Neural cell (in vitro differentiated cells): Measurements from ENCODE around the gene ZNF524.

ENCODE experiments used
- EP300 ChIP-seq: fragments of 450-650 bp; conservative IDR thresholded peaks from 2 replicates; pipeline ENCODE4 v1.6.1; 2014; ENCODE audit warnings: antibody characterized with exemption, mild to moderate bottlenecking, moderate library complexity; ENCODE audit not compliant: poor library complexity, severe bottlenecking
- EZH2 ChIP-seq: fragments of 200-600, 300-800 bp; shearing (Covaris generic), sonication (generic); IDR thresholded peaks from 2 replicates; pipeline ENCODE4 v1.6.1; 2014; ENCODE audit warnings: antibody characterized with exemption, low read length, borderline replicate concordance, mild to moderate bottlenecking; ENCODE audit not compliant: insufficient read depth, poor library complexity, severe bottlenecking
- POLR2AphosphoS5 ChIP-seq: IDR thresholded peaks from 2 replicates; pipeline ENCODE4 v1.6.1; 2012
- SMC3 ChIP-seq: fragments of 450-650 bp; conservative IDR thresholded peaks from 2 replicates; pipeline ENCODE4 v1.6.1; 2014; ENCODE audit warnings: antibody characterized with exemption, mild to moderate bottlenecking, moderate library complexity; ENCODE audit not compliant: poor library complexity
- TAF1 ChIP-seq: IDR thresholded peaks from 2 replicates; pipeline ENCODE4 v1.6.1; 2012; ENCODE audit warnings: low read depth
- TF ChIP-seq, protein P1 (sequence below): fragments of 450-650 bp; IDR thresholded peaks from 2 replicates; pipeline ENCODE4 v1.5.1; 2014; ENCODE audit warnings: antibody characterized with exemption, mild to moderate bottlenecking, moderate library complexity; ENCODE audit not compliant: poor library complexity, severe bottlenecking
- TF ChIP-seq, protein P2 (sequence below): IDR thresholded peaks from 2 replicates; pipeline ENCODE4 v1.6.1; 2012; ENCODE audit warnings: borderline replicate concordance

DNA sequence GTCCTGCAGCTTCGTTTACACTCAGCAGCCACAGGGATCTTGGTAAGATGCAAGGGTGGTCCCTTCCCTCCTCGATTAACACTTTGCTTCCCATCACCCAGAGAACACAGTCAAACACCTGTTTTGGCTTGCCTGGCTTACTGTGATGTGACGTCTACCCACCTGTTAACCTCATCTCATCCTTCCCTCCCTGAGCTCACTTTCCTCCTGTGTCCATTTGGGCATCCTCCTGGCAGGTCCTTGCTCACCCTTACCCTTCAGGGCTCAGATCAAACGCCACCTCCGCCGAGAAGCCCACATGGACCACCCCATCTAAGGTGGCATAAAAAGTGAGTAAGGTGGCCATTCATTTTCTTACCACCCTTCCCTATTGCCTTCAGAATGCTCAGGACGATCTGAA is 10.0 kb upstream of the ZNF524 start:
- TF ChIP-seq EZH2 = no peak
- TF ChIP-seq SMC3 = no peak
- TF ChIP-seq, protein P1, sequence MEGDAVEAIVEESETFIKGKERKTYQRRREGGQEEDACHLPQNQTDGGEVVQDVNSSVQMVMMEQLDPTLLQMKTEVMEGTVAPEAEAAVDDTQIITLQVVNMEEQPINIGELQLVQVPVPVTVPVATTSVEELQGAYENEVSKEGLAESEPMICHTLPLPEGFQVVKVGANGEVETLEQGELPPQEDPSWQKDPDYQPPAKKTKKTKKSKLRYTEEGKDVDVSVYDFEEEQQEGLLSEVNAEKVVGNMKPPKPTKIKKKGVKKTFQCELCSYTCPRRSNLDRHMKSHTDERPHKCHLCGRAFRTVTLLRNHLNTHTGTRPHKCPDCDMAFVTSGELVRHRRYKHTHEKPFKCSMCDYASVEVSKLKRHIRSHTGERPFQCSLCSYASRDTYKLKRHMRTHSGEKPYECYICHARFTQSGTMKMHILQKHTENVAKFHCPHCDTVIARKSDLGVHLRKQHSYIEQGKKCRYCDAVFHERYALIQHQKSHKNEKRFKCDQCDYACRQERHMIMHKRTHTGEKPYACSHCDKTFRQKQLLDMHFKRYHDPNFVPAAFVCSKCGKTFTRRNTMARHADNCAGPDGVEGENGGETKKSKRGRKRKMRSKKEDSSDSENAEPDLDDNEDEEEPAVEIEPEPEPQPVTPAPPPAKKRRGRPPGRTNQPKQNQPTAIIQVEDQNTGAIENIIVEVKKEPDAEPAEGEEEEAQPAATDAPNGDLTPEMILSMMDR = no peak
- no peak for TF ChIP-seq POLR2AphosphoS5
- TF ChIP-seq, protein P2, sequence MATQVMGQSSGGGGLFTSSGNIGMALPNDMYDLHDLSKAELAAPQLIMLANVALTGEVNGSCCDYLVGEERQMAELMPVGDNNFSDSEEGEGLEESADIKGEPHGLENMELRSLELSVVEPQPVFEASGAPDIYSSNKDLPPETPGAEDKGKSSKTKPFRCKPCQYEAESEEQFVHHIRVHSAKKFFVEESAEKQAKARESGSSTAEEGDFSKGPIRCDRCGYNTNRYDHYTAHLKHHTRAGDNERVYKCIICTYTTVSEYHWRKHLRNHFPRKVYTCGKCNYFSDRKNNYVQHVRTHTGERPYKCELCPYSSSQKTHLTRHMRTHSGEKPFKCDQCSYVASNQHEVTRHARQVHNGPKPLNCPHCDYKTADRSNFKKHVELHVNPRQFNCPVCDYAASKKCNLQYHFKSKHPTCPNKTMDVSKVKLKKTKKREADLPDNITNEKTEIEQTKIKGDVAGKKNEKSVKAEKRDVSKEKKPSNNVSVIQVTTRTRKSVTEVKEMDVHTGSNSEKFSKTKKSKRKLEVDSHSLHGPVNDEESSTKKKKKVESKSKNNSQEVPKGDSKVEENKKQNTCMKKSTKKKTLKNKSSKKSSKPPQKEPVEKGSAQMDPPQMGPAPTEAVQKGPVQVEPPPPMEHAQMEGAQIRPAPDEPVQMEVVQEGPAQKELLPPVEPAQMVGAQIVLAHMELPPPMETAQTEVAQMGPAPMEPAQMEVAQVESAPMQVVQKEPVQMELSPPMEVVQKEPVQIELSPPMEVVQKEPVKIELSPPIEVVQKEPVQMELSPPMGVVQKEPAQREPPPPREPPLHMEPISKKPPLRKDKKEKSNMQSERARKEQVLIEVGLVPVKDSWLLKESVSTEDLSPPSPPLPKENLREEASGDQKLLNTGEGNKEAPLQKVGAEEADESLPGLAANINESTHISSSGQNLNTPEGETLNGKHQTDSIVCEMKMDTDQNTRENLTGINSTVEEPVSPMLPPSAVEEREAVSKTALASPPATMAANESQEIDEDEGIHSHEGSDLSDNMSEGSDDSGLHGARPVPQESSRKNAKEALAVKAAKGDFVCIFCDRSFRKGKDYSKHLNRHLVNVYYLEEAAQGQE = no peak
- TF ChIP-seq TAF1 = no peak
- TF ChIP-seq EP300 = no peak
